ENCODE measurements around the gene SLC39A3. TPM values are rescaled to one million over a fixed set of nuclear protein-coding genes. Genes with fewer than 3 reads are reported as not detected.

SLC39A3 gene
- total and polyA plus RNA-seq, 2 experiments from 2014 or later, result 33.5 to 47.4 TPM

- Mint-ChIP-seq H3K9me3 (no peaks in the 10 kb centered on the region), H3K4me1 (no peaks in the 10 kb centered on the region), H3K27ac (no peak overlapping the region), H3K36me3 (ENCODE audit: low read depth) (peaks cover 11% of the 10 kb centered on the region; the same call in 2 of the 3 replicates), H3K27me3 (ENCODE audit: insufficient read depth, low read depth, poor library complexity) (peaks cover 11% of the 10 kb centered on the region), H3K4me3 (no peak overlapping the region)
- DNase-seq (ENCODE audit: low spot score) (no peak), ATAC-seq (no peak)
- no peaks in the 10 kb centered on the region for H3K27me3 ChIP-seq (ENCODE audit: insufficient read depth)
- no peaks in the 10 kb centered on the region for H3K4me1 ChIP-seq (ENCODE audit: insufficient read depth)
- TF ChIP-seq CREB1 (CRISPR knock-in tag; IDR thresholded peaks at IDR 0.05; ENCODE audit: low read depth) (no peak), STAT1 (IDR thresholded peaks at IDR 0.05; ENCODE audit: unreplicated experiment) (no peak), POLR2AphosphoS5 (IDR thresholded peaks at IDR 0.05; ENCODE audit: low read depth) (no peak), ZNF331 (CRISPR knock-in tag; IDR thresholded peaks at IDR 0.05; ENCODE audit: low read depth) (no peak), ZNF462 (CRISPR knock-in tag; IDR thresholded peaks at IDR 0.05) (no peak), JUNB (IDR thresholded peaks at IDR 0.05; ENCODE audit: unreplicated experiment) (no peak), NANOG (IDR thresholded peaks at IDR 0.05; ENCODE audit: borderline replicate concordance) (no peak), CTCF (conservative IDR thresholded peaks at IDR 0.05; ENCODE audit: low read depth in 2 of 2) (no peak), ETS1 (IDR thresholded peaks at IDR 0.05) (no peak), EZH2phosphoT487 (IDR thresholded peaks at IDR 0.05; ENCODE audit: unreplicated experiment) (no peak), EZH2 (IDR thresholded peaks at IDR 0.05; ENCODE audit: low read depth, unreplicated experiment) (no peak), REST (IDR thresholded peaks at IDR 0.05; ENCODE audit: unreplicated experiment) (no peak), ZNF114 (CRISPR knock-in tag; IDR thresholded peaks at IDR 0.05) (no peak)
- H3K79me2 ChIP-seq (replicated peaks; ENCODE audit: insufficient read depth), result peaks cover 66% of the 10 kb centered on the region
- H3K9me2 ChIP-seq (ENCODE audit: insufficient read depth), result no peaks in the 10 kb centered on the region
- H3K36me3 ChIP-seq (ENCODE audit: insufficient read depth), result no peaks in the 10 kb centered on the region
- peaks cover 37% of the 10 kb centered on the region for H4K20me1 ChIP-seq (replicated peaks; ENCODE audit: insufficient read depth)
- H3K27ac ChIP-seq (ENCODE audit: low read depth), result no peak overlapping the region
- no peaks in the 10 kb centered on the region for H3F3A ChIP-seq (replicated peaks; ENCODE audit: low read depth)
- no peak overlapping the region for H3K4me2 ChIP-seq
- H2AFZ ChIP-seq, result no peak overlapping the region
- no peak overlapping the region for H3K4me3 ChIP-seq
These were observed 32.2 kb upstream of the SLC39A3 start for GRCh38 chr19:2771786-2772674.

All from GM23338 (cell line).